ENCODE measurements around the gene NINJ1.

NINJ1 gene

GRCh38 chr9:93090091-93090655 lies 43.9 kb downstream of the NINJ1 start:
- TF ChIP-seq TAF1 (IDR thresholded peaks at IDR 0.05; ENCODE audit: borderline replicate concordance, insufficient read depth, low read length) (no peak), POLR2AphosphoS5 (IDR thresholded peaks at IDR 0.05; ENCODE audit: low read depth, low read length) (no peak), FOXP2 (optimal IDR thresholded peaks at IDR 0.05; ENCODE audit: borderline replicate concordance, extremely low read depth, extremely low read length, insufficient read depth) (no peak), REST (IDR thresholded peaks at IDR 0.05; ENCODE audit: insufficient read depth in 1 of 2, low read depth in 2 of 2, low read length in 2 of 2) (no peak), SIN3A (IDR thresholded peaks at IDR 0.05; ENCODE audit: borderline replicate concordance, insufficient read depth, low read length) (no peak)

GRCh38 chr9:93089481-93089991 lies 44.5 kb downstream of the NINJ1 start:
- no peak for TF ChIP-seq FOXP2 (optimal IDR thresholded peaks at IDR 0.05; ENCODE audit: borderline replicate concordance, extremely low read depth, extremely low read length, insufficient read depth)
- TF ChIP-seq SIN3A (IDR thresholded peaks at IDR 0.05; ENCODE audit: borderline replicate concordance, insufficient read depth, low read length) = no peak
- no peak for TF ChIP-seq POLR2AphosphoS5 (IDR thresholded peaks at IDR 0.05; ENCODE audit: low read depth, low read length)
- TF ChIP-seq TAF1 (IDR thresholded peaks at IDR 0.05; ENCODE audit: borderline replicate concordance, insufficient read depth, low read length) = no peak

GRCh38 chr9:93089024-93089423 lies 45.0 kb downstream of the NINJ1 start:
- no peak for TF ChIP-seq POLR2AphosphoS5 (IDR thresholded peaks at IDR 0.05; ENCODE audit: low read depth, low read length)
- TF ChIP-seq FOXP2 (optimal IDR thresholded peaks at IDR 0.05; ENCODE audit: borderline replicate concordance, extremely low read depth, extremely low read length, insufficient read depth) = no peak
- no peak for TF ChIP-seq TAF1 (IDR thresholded peaks at IDR 0.05; ENCODE audit: borderline replicate concordance, insufficient read depth, low read length)
- TF ChIP-seq SIN3A (IDR thresholded peaks at IDR 0.05; ENCODE audit: borderline replicate concordance, insufficient read depth, low read length) = no peak
- no peak for TF ChIP-seq REST (IDR thresholded peaks at IDR 0.05; ENCODE audit: insufficient read depth in 1 of 2, low read depth in 2 of 2, low read length in 2 of 2)

- TF ChIP-seq SIN3A (IDR thresholded peaks at IDR 0.05; ENCODE audit: borderline replicate concordance, insufficient read depth, low read length) (no peak), TAF1 (IDR thresholded peaks at IDR 0.05; ENCODE audit: borderline replicate concordance, insufficient read depth, low read length) (no peak), REST (IDR thresholded peaks at IDR 0.05; ENCODE audit: insufficient read depth in 1 of 2, low read depth in 2 of 2, low read length in 2 of 2) (no peak), POLR2AphosphoS5 (IDR thresholded peaks at IDR 0.05; ENCODE audit: low read depth, low read length) (no peak), FOXP2 (optimal IDR thresholded peaks at IDR 0.05; ENCODE audit: borderline replicate concordance, extremely low read depth, extremely low read length, insufficient read depth) (no peak)
These were observed 45.4 kb downstream of the NINJ1 start for GRCh38 chr9:93088656-93089015.

- TF ChIP-seq FOXP2 (optimal IDR thresholded peaks at IDR 0.05; ENCODE audit: borderline replicate concordance, extremely low read depth, extremely low read length, insufficient read depth) (no peak), REST (IDR thresholded peaks at IDR 0.05; ENCODE audit: insufficient read depth in 1 of 2, low read depth in 2 of 2, low read length in 2 of 2) (no peak), TAF1 (IDR thresholded peaks at IDR 0.05; ENCODE audit: borderline replicate concordance, insufficient read depth, low read length) (no peak), POLR2AphosphoS5 (IDR thresholded peaks at IDR 0.05; ENCODE audit: low read depth, low read length) (no peak), SIN3A (IDR thresholded peaks at IDR 0.05; ENCODE audit: borderline replicate concordance, insufficient read depth, low read length) (no peak)
These were observed 45.9 kb downstream of the NINJ1 start for GRCh38 chr9:93087971-93088655.
